HL-60 (cell line): ENCODE data around the gene ARRB1.

Source experiments
- GABPA ChIP-seq: IDR thresholded peaks from 2 replicates; pipeline ENCODE4 v1.6.1; 2012; ENCODE audit warnings: low read depth
- POLR2AphosphoS5 ChIP-seq: IDR thresholded peaks from 2 replicates; pipeline ENCODE4 v1.6.1; 2012; ENCODE audit warnings: low read depth
- TF ChIP-seq, protein P1 (sequence below): IDR thresholded peaks from one replicate; pipeline ENCODE4 v1.5.1; 2011; ENCODE audit warnings: low read length, control low read depth, inconsistent platforms; ENCODE audit not compliant: insufficient read depth

- no peak for TF ChIP-seq GABPA
- TF ChIP-seq, protein P1, sequence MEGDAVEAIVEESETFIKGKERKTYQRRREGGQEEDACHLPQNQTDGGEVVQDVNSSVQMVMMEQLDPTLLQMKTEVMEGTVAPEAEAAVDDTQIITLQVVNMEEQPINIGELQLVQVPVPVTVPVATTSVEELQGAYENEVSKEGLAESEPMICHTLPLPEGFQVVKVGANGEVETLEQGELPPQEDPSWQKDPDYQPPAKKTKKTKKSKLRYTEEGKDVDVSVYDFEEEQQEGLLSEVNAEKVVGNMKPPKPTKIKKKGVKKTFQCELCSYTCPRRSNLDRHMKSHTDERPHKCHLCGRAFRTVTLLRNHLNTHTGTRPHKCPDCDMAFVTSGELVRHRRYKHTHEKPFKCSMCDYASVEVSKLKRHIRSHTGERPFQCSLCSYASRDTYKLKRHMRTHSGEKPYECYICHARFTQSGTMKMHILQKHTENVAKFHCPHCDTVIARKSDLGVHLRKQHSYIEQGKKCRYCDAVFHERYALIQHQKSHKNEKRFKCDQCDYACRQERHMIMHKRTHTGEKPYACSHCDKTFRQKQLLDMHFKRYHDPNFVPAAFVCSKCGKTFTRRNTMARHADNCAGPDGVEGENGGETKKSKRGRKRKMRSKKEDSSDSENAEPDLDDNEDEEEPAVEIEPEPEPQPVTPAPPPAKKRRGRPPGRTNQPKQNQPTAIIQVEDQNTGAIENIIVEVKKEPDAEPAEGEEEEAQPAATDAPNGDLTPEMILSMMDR, result no peak
- no peak for TF ChIP-seq POLR2AphosphoS5
These were observed 7.3 kb downstream of the ARRB1 start for GRCh38 chr11:75344186-75344585.
